ENCODE measurements around the gene CLEC4C.
"Not testable (repeated sequence)": the region's sequence is repeated elsewhere in the genome, so short reads cannot be mapped to it uniquely, and the experiment has no call there.

Gene CLEC4C, protein sequence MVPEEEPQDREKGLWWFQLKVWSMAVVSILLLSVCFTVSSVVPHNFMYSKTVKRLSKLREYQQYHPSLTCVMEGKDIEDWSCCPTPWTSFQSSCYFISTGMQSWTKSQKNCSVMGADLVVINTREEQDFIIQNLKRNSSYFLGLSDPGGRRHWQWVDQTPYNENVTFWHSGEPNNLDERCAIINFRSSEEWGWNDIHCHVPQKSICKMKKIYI

GRCh38 chr12:7747246-7747645 is at the start of gene CLEC4C:
TSS of gene CLEC4C (minus strand) at chr12:7747375. CDS start at chr12:7747348, 27 bp downstream.
- no peak for DNase-seq

GRCh38 chr12:7793211-7793610 is 46.0 kb upstream of the CLEC4C start:
- no peak for DNase-seq

- DNase-seq, result not testable (repeated sequence)
Measured at GRCh38 chr12:7788884-7789528, 41.8 kb upstream of the CLEC4C start, which contains the start of gene NANOG. TSS of gene NANOG (plus strand) at chr12:7789402. CDS start at chr12:7789615, 213 bp downstream.

DNA sequence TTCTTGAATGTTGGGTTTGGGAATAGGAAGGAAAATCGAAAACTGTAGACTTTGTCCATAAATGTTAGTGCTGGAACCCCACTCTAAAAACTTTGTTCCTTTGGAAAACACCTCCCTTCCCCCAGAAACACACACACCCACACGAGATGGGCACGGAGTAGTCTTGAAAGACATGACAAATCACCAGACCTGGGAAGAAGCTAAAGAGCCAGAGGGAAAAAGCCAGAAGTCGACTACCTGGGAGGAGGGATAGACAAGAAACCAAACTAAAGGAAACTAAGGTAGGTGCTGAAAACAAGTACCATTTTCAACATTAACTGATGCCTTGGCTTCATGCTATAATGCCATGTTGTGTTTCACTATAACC is 41.1 kb upstream of the CLEC4C start:
- DNase-seq, result no peak

GRCh38 chr12:7787574-7788293 is 40.6 kb upstream of the CLEC4C start:
- DNase-seq, result no peak

- no peak for DNase-seq
Measured at GRCh38 chr12:7784701-7785100, 37.5 kb upstream of the CLEC4C start.

- not testable (repeated sequence) for DNase-seq
Measured at GRCh38 chr12:7783433-7783832, 36.3 kb upstream of the CLEC4C start.

DNA sequence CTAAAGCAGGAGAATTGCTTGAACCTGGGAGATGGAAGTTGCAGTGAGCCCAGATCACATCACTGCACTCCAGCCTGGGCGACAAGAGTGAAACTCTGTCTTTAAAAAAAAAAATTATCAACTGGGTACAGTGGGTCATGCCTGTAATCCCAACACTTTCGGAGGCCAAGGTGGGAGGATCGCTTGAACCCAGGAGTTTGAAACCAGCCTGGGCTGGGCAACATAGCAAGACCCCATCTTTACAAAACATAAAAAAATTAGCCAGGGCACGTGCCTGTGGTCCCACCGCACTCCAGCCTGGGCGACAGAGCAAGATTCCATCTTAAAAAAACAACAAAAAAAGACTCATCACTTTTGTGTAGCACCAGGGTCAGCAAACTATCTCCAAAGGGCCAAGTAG is 34.9 kb upstream of the CLEC4C start:
- no peak for DNase-seq

DNA sequence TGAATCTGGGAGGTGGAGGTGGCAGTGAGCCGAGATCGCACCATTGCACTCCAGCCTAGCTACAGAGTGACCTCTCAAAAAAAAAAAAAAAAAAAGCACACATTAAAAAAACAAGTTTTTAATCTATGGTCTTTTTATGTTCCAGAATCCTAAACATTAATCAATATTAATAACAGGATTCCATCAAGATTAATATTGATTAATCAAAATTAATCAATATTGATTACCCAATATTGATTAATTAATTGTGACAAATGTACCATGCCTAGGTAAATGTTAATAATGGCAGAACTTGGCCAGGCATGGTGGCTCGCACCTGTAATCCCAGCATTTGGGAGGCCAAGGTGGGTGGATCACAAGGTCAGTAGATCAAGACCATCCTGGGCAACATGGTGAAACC is 34.1 kb upstream of the CLEC4C start:
- DNase-seq, result no peak

- DNase-seq, result no peak
Measured at GRCh38 chr12:7769999-7770398, 22.8 kb upstream of the CLEC4C start.

- DNase-seq, result no peak
Measured at GRCh38 chr12:7758766-7759140, 11.6 kb upstream of the CLEC4C start.

- no peak for DNase-seq
Measured at GRCh38 chr12:7756993-7757392, 9.8 kb upstream of the CLEC4C start.

DNA sequence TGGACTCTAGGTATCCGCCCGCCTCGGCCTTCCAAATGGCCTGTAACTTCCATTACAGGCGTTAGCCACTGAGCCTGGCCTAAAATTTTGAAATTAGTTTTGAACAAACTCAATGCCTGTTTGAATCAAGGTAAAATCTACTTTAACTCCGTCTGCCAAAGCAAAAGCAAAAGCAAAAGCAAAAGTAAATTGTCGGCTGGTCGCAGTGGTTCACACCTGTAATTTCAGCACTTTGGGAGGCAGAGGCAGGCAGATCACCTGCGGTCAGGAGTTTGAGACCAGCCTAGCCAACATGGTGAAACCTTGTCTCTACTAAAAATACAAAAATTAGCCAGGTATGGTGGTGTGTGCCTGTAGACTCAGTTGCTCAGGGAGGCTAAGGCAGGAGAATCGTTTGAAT is 8.5 kb upstream of the CLEC4C start:
- not testable (repeated sequence) for DNase-seq

GRCh38 chr12:7751941-7752922 is 5.1 kb upstream of the CLEC4C start:
- not testable (repeated sequence) for DNase-seq

GRCh38 chr12:7751394-7751793 is 4.2 kb upstream of the CLEC4C start:
- DNase-seq, result no peak

- no peak for DNase-seq
Measured at GRCh38 chr12:7750350-7750749, 3.2 kb upstream of the CLEC4C start.

GRCh38 chr12:7749442-7749841 is 2.3 kb upstream of the CLEC4C start:
- DNase-seq, result no peak

GRCh38 chr12:7748852-7749251 is 1.7 kb upstream of the CLEC4C start:
- DNase-seq, result no peak

GRCh38 chr12:7732993-7733392 is 14.2 kb downstream of the CLEC4C start:
- no peak for DNase-seq

DNA sequence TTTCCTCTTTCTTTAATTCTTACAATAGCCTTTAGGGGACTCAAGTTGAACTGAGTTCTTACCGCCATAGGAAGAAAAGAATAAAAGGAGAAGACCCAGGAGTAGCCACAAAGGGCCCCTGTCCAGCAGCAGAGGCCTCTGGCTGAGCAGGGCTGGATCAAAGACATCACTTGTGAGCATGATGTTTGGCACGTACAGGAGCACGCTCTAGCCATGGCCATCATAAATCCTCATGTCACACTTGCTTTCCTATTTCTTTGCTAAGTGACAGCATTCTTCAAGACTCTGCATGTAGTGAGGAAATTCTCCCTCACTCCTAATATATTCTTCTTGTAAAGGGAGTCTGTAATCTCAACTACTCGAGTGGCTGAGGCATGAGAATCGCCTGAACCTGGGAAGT is 15.7 kb downstream of the CLEC4C start:
- no peak for DNase-seq

GRCh38 chr12:7730984-7731383 is 16.2 kb downstream of the CLEC4C start:
- not testable (repeated sequence) for DNase-seq

GRCh38 chr12:7729746-7730145 is 17.4 kb downstream of the CLEC4C start:
- DNase-seq, result no peak

GRCh38 chr12:7723926-7724325 is 23.2 kb downstream of the CLEC4C start:
- DNase-seq, result no peak

All from COR-L47 (cell line).